Osteoblast (primary cell): ENCODE data around the gene TAGAP. TPM values are rescaled to one million over a fixed set of nuclear protein-coding genes. Genes with fewer than 3 reads are reported as not detected.

ENCODE experiments used
- DNase-seq: peaks from one replicate; pipeline ENCODE4 v3.0.0; 2011; ENCODE audit warnings: low spot score, mixed read lengths; ENCODE audit not compliant: insufficient read length; ENCODE audit errors: missing footprints
- H2AFZ ChIP-seq: 2 replicates; pipeline ENCODE4 v1.6.0; 2011; ENCODE audit warnings: mild to moderate bottlenecking, low read length
- H3K27ac ChIP-seq: 2 replicates; pipeline ENCODE4 v1.5.1; 2011; ENCODE audit warnings: mild to moderate bottlenecking, low read depth, low read length, moderate library complexity
- H3K27me3 ChIP-seq: 2 replicates; pipeline ENCODE4 v1.6.0; 2012; ENCODE audit warnings: mild to moderate bottlenecking, control low read depth, inconsistent platforms, low read length, moderate library complexity; ENCODE audit not compliant: insufficient read depth
- H3K36me3 ChIP-seq: 2 replicates; pipeline ENCODE4 v1.5.1; 2011; ENCODE audit warnings: mild to moderate bottlenecking, low read length, control low read depth, moderate library complexity; ENCODE audit not compliant: insufficient read depth
- H3K4me1 ChIP-seq: 2 replicates; pipeline ENCODE4 v1.5.1; 2011; ENCODE audit warnings: mild to moderate bottlenecking, low read length, control low read depth, moderate library complexity; ENCODE audit not compliant: insufficient read depth
- H3K4me2 ChIP-seq: 2 replicates; pipeline ENCODE4 v1.6.0; 2011; ENCODE audit warnings: mild to moderate bottlenecking, low read length; ENCODE audit not compliant: insufficient read depth
- H3K4me3 ChIP-seq: fragments of 200-600 bp; sonication (generic); 3 replicates; pipeline ENCODE4 v1.5.1; 2012; ENCODE audit warnings: mild to moderate bottlenecking, low read length, inconsistent platforms; ENCODE audit not compliant: insufficient read depth
- H3K79me2 ChIP-seq: 2 replicates; pipeline ENCODE4 v1.6.0; 2012; ENCODE audit warnings: mild to moderate bottlenecking, low read length, control low read depth, inconsistent platforms; ENCODE audit not compliant: insufficient read depth
- H3K9me3 ChIP-seq: 2 replicates; pipeline ENCODE4 v1.5.1; 2011; ENCODE audit warnings: low read depth, low read length, control low read depth
- H4K20me1 ChIP-seq: 2 replicates; pipeline ENCODE4 v1.6.0; 2012; ENCODE audit warnings: mild to moderate bottlenecking, low read length, control low read depth; ENCODE audit not compliant: insufficient read depth
- CTCF ChIP-seq: IDR thresholded peaks from 2 replicates; pipeline ENCODE4 v1.5.1; 2011; ENCODE audit warnings: mild to moderate bottlenecking, low read depth, low read length, moderate library complexity; ENCODE audit errors: extremely low read depth
- total RNA-seq: library from RNA; depleted of rRNA; stranded (reverse); fragments of >200 nt; gene quantifications from 2 replicates; pipeline ENCODE4 v1.2.3, GENCODE V29; 2012

TAGAP gene
- total RNA-seq, 1 donor, result not detected

GRCh38 chr6:159064477-159064876 is 19.7 kb upstream of the TAGAP start:
- Histone ChIP-seq H2AFZ (no peak overlapping the region), H3K36me3 (no peaks in the 10 kb centered on the region), H3K79me2 (no peaks in the 10 kb centered on the region), H4K20me1 (no peaks in the 10 kb centered on the region), H3K4me1 (no peaks in the 10 kb centered on the region), H3K27me3 (peaks cover 45% of the 10 kb centered on the region), H3K4me3 (no peak overlapping the region), H3K4me2 (no peak overlapping the region), H3K27ac (no peak overlapping the region), H3K9me3 (no peaks in the 10 kb centered on the region)
- no peak for DNase-seq
- no peak for TF ChIP-seq CTCF

GRCh38 chr6:159063549-159063948 is 18.8 kb upstream of the TAGAP start:
- H3K79me2 ChIP-seq, result no peaks in the 10 kb centered on the region
- no peak overlapping the region for H3K27ac ChIP-seq
- TF ChIP-seq CTCF, result no peak
- H2AFZ ChIP-seq, result no peak overlapping the region
- DNase-seq, result no peak
- H3K4me2 ChIP-seq, result no peak overlapping the region
- H3K27me3 ChIP-seq, result peaks cover 45% of the 10 kb centered on the region
- no peaks in the 10 kb centered on the region for H4K20me1 ChIP-seq
- H3K4me1 ChIP-seq, result no peaks in the 10 kb centered on the region
- H3K36me3 ChIP-seq, result no peaks in the 10 kb centered on the region
- no peak overlapping the region for H3K4me3 ChIP-seq
- no peaks in the 10 kb centered on the region for H3K9me3 ChIP-seq

- Histone ChIP-seq H2AFZ (no peak overlapping the region), H3K4me1 (no peaks in the 10 kb centered on the region), H3K9me3 (no peaks in the 10 kb centered on the region), H3K27ac (no peak overlapping the region), H4K20me1 (no peaks in the 10 kb centered on the region), H3K79me2 (no peaks in the 10 kb centered on the region), H3K36me3 (no peaks in the 10 kb centered on the region), H3K4me3 (no peak overlapping the region), H3K27me3 (peaks cover 47% of the 10 kb centered on the region), H3K4me2 (no peak overlapping the region)
- TF ChIP-seq CTCF, result no peak
- no peak for DNase-seq
These were observed 18.2 kb upstream of the TAGAP start for GRCh38 chr6:159062976-159063375.

GRCh38 chr6:159062564-159062945 is 17.8 kb upstream of the TAGAP start:
- Histone ChIP-seq H3K27me3 (peaks cover 47% of the 10 kb centered on the region), H3K36me3 (no peaks in the 10 kb centered on the region), H3K79me2 (no peaks in the 10 kb centered on the region), H3K9me3 (no peaks in the 10 kb centered on the region), H3K27ac (no peak overlapping the region), H3K4me3 (no peak overlapping the region), H4K20me1 (no peaks in the 10 kb centered on the region), H3K4me1 (no peaks in the 10 kb centered on the region), H2AFZ (no peak overlapping the region), H3K4me2 (no peak overlapping the region)
- DNase-seq, result no peak
- no peak for TF ChIP-seq CTCF
